Stimulated activated CD4-positive, alpha-beta T cell treated with anti-CD3 and anti-CD28 coated beads, Interleukin-15, amount 100 ng/mL, for 48 hours (primary cell): ENCODE data around the gene PLXNB3.
A peak's percentile ranks its signal among the peaks of the same experiment; 100 is the strongest.

ENCODE experiments used
- DNase-seq, 2 donors: peaks; one replicate each; pipeline ENCODE4 v3.0.0-alpha.2; 2020; ENCODE audit warnings: low read depth in 2 of 2

The PLXNB3 gene

GRCh38 chrX:153791104-153791852 lies 27.2 kb downstream of the PLXNB3 start:
- no peak for DNase-seq

GRCh38 chrX:153792368-153792767 lies 28.3 kb downstream of the PLXNB3 start:
- DNase-seq = no peak

GRCh38 chrX:153793291-153793690 lies 29.2 kb downstream of the PLXNB3 start:
- DNase-seq = no peak

GRCh38 chrX:153794018-153794896 lies 30.2 kb downstream of the PLXNB3 start, which contains the start of the genes IDH3G and SSR4:
TSS of gene IDH3G (minus strand) at chrX:153794375. CDS start at chrX:153794326, 49 bp downstream.
TSS of gene SSR4 (plus strand) at chrX:153794668. CDS start at chrX:153794688, 20 bp downstream.
- peak; percentile 82 to 86 for DNase-seq

GRCh38 chrX:153794897-153795816 lies 31.1 kb downstream of the PLXNB3 start:
- DNase-seq = no peak

- no peak for DNase-seq
Measured at GRCh38 chrX:153797415-153798015, 33.5 kb downstream of the PLXNB3 start.

- no peak for DNase-seq
Measured at GRCh38 chrX:153799326-153799725, 35.3 kb downstream of the PLXNB3 start.

GRCh38 chrX:153800177-153800722 lies 36.2 kb downstream of the PLXNB3 start:
- DNase-seq = no peak

GRCh38 chrX:153800746-153801145 lies 36.7 kb downstream of the PLXNB3 start:
- no peak for DNase-seq

GRCh38 chrX:153801669-153802068 lies 37.6 kb downstream of the PLXNB3 start:
- DNase-seq = no peak

- no peak for DNase-seq
Measured at GRCh38 chrX:153802513-153803045, 38.5 kb downstream of the PLXNB3 start.

GRCh38 chrX:153803211-153804099 lies 39.4 kb downstream of the PLXNB3 start:
- no peak for DNase-seq

- DNase-seq = no peak
Measured at GRCh38 chrX:153804100-153804595, 40.1 kb downstream of the PLXNB3 start.

GRCh38 chrX:153804621-153805020 lies 40.6 kb downstream of the PLXNB3 start:
- DNase-seq = no peak

GRCh38 chrX:153805436-153805835 lies 41.4 kb downstream of the PLXNB3 start:
- no peak for DNase-seq

GRCh38 chrX:153806999-153807575 lies 43.0 kb downstream of the PLXNB3 start:
- DNase-seq = no peak

- no peak for DNase-seq
Measured at GRCh38 chrX:153807976-153808375, 43.9 kb downstream of the PLXNB3 start.

- no peak for DNase-seq
Measured at GRCh38 chrX:153812220-153812619, 48.2 kb downstream of the PLXNB3 start.

- DNase-seq = no peak
Measured at GRCh38 chrX:153813161-153813560, 49.1 kb downstream of the PLXNB3 start.
